Measurements from ENCODE around the gene FYN.
"Not testable (repeated sequence)": the region's sequence is repeated elsewhere in the genome, so short reads cannot be mapped to it uniquely, and the experiment has no call there.

FYN gene

GRCh38 chr6:111914617-111915016 is 41.4 kb upstream of the FYN start:
- H3K4me3 ChIP-seq (replicated peaks; ENCODE audit: low read depth, low read length), result no peak overlapping the region
- no peak for DNase-seq (ENCODE audit: low read depth)
- TF ChIP-seq, protein P1, sequence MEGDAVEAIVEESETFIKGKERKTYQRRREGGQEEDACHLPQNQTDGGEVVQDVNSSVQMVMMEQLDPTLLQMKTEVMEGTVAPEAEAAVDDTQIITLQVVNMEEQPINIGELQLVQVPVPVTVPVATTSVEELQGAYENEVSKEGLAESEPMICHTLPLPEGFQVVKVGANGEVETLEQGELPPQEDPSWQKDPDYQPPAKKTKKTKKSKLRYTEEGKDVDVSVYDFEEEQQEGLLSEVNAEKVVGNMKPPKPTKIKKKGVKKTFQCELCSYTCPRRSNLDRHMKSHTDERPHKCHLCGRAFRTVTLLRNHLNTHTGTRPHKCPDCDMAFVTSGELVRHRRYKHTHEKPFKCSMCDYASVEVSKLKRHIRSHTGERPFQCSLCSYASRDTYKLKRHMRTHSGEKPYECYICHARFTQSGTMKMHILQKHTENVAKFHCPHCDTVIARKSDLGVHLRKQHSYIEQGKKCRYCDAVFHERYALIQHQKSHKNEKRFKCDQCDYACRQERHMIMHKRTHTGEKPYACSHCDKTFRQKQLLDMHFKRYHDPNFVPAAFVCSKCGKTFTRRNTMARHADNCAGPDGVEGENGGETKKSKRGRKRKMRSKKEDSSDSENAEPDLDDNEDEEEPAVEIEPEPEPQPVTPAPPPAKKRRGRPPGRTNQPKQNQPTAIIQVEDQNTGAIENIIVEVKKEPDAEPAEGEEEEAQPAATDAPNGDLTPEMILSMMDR (IDR thresholded peaks at IDR 0.05; ENCODE audit: low read length, missing control alignments), result no peak

DNA sequence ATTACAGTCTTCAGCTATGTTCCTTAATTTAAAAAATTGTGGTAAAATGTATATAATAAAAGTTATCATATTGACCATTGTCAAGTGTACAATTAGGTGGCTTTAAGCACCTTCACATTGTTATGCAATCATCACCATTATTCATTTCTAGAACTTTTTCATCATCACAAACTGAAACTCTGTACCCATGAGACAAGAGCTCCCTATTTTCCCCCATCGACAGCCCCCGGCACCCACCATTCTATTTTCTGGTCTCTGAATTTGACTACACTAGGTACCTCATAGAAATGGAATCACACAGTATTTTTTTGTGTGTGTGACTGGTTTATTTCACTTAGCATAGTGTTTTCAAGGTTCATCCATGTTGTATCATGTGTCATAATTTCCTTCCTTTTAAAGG is 39.7 kb upstream of the FYN start:
- TF ChIP-seq, protein P1 (IDR thresholded peaks at IDR 0.05; ENCODE audit: low read length, missing control alignments), result no peak
- no peak overlapping the region for H3K4me3 ChIP-seq (replicated peaks; ENCODE audit: low read depth, low read length)
- no peak for DNase-seq (ENCODE audit: low read depth)

GRCh38 chr6:111911428-111911827 is 38.2 kb upstream of the FYN start:
- no peak overlapping the region for H3K4me3 ChIP-seq (replicated peaks; ENCODE audit: low read depth, low read length)
- no peak for DNase-seq (ENCODE audit: low read depth)
- TF ChIP-seq, protein P1 (IDR thresholded peaks at IDR 0.05; ENCODE audit: low read length, missing control alignments), result no peak

DNA sequence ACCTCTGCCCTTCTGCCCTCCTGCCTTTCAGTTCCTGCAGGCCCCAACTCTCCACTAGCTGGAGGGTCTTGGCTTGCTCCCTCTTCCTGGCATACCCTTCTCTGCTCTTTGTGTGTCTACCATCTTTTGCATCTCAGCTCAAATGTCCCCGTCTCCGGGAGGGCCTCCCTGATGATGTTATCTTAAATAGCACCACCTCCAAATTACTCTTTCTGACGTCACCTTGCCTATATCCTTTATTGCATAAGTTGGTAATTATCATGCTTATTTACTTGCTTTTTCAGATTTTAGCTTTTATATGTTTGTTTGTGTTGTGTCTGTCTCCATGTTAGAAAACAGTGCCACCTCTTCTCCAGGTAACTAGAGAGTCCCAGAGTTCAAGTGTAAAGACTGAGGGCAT is 36.0 kb upstream of the FYN start:
- TF ChIP-seq, protein P1 (IDR thresholded peaks at IDR 0.05; ENCODE audit: low read length, missing control alignments), result no peak
- no peak overlapping the region for H3K4me3 ChIP-seq (replicated peaks; ENCODE audit: low read depth, low read length)
- DNase-seq (ENCODE audit: low read depth), result no peak

DNA sequence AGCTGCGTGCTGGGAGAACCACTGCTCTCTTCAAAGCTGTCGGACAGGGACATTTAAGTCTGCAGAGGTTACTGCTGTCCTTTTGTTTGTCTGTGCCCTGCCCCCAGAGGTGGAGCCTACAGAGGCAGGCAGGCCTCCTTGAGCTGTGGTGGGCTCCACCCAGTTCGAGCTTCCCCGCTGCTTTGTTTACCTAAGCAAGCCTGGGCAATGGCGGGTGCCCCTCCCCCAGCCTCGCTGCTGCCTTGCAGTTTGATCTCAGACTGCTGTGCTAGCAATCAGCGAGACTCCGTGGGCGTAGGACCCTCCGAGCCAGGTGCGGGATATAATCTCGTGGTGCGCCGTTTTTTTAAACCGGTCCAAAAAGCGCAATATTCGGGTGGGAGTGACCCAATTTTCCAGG is 35.1 kb upstream of the FYN start:
- H3K4me3 ChIP-seq (replicated peaks; ENCODE audit: low read depth, low read length); DNase-seq (ENCODE audit: low read depth): not testable (repeated sequence)

GRCh38 chr6:111900735-111901134 is 27.5 kb upstream of the FYN start:
- TF ChIP-seq, protein P1 (IDR thresholded peaks at IDR 0.05; ENCODE audit: low read length, missing control alignments), result no peak
- no peak overlapping the region for H3K4me3 ChIP-seq (replicated peaks; ENCODE audit: low read depth, low read length)

DNA sequence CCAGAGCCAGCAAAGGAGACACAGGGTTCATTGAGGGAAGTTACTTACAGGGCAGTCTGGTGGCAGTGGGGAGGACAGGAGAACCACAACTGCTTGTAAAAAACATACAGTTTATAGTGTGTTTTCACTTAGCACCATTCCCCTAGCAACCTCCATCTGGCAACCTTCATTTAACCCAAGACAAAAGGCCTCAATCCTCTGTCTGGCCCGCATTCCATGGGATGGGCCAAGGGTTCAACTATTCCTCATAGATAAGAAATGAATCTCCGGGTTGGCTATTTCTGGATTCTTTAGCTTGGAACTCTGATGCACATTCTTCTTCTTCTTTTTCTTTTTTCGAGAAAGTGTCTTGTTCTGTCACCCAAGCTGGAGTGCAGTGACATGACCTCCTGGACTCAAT is 26.3 kb upstream of the FYN start:
- TF ChIP-seq, protein P1 (IDR thresholded peaks at IDR 0.05; ENCODE audit: low read length, missing control alignments), result no peak

More at GRCh38 chr6:111900735-111901134, 27.5 kb upstream of the FYN start:
- no peak for DNase-seq (ENCODE audit: low read depth)

More for the DNA sequence above, 26.3 kb upstream of the FYN start:
- no peak for DNase-seq (ENCODE audit: low read depth)
- H3K4me3 ChIP-seq (replicated peaks; ENCODE audit: low read depth, low read length), result no peak overlapping the region

Measured in fibroblast of pulmonary artery (primary cell).